ENCODE data around the gene SEPTIN12. TPM values are rescaled to one million over a fixed set of nuclear protein-coding genes. Genes with fewer than 3 reads are reported as not detected.

SEPTIN12 gene
- total and polyA plus RNA-seq, 2 of the 8 experiments (the other 6 are each of a cell fraction or from before 2014, with no cell fraction given) = 0.24 TPM; not detected in 1

- TF ChIP-seq ASH2L (IDR thresholded peaks at IDR 0.05; ENCODE audit: low read length) (no peak), POLR2A (IDR thresholded peaks at IDR 0.05; ENCODE audit: control extremely low read depth in 1 of 2, low read depth in 2 of 2, low read length in 2 of 2) (no peak), KDM1A (IDR thresholded peaks at IDR 0.05; ENCODE audit: borderline replicate concordance, low read length) (peak; percentile 42; the same call in 1 of the 2 replicates), SUZ12 (IDR thresholded peaks at IDR 0.05; ENCODE audit: low read length) (no peak)
- WGBS, 2 experiments (ENCODE audit: extremely low coverage in 1 of 2, insufficient coverage in 1 of 2, insufficient read length in 1 of 2, insufficient replicate concordance in 2 of 2, low coverage in 1 of 2, low lambda C conversion rate in 2 of 2, missing lambda C conversion rate in 1 of 2) = 92% methylated on average over 6 of the region's 6 CpGs; no CpG with 5 or more reads in 1 of the 2 experiments
- no peak overlapping the region for H2BK120ac ChIP-seq (replicated peaks; ENCODE audit: low read depth, low read length)
- H3K14ac ChIP-seq (ENCODE audit: insufficient read length) = no peak overlapping the region
- H4K8ac ChIP-seq (ENCODE audit: extremely low read depth, insufficient read depth, low read length) = no peak overlapping the region
- no peaks in the 10 kb centered on the region; the same call in none of the 2 replicates for H3K79me1 ChIP-seq (ENCODE audit: low read depth, low read length)
- H3K4me1 ChIP-seq (replicated peaks in 1 of 4; ENCODE audit: control insufficient read depth in 3 of 4, insufficient read depth in 4 of 4, low read length in 3 of 4) = no peaks in the 10 kb centered on the region
- H3K27me3 ChIP-seq (replicated peaks in 1 of 4; ENCODE audit: control insufficient read depth in 3 of 4, extremely low read depth in 1 of 4, insufficient read depth in 3 of 4, low read length in 3 of 4) = no peaks in the 10 kb centered on the region
- no peak overlapping the region for H2AK5ac ChIP-seq (ENCODE audit: low read depth, low read length)
- no peak overlapping the region for H3K9ac ChIP-seq (replicated peaks in 1 of 4; ENCODE audit: extremely low read depth in 1 of 4, low read depth in 3 of 4, low read length in 3 of 4)
- no peaks in the 10 kb centered on the region for H3K79me2 ChIP-seq (ENCODE audit: control insufficient read depth in 1 of 2, insufficient read depth in 2 of 2, low read length in 2 of 2)
- no peak overlapping the region for H4K91ac ChIP-seq (replicated peaks; ENCODE audit: insufficient read length, low read length)
- CTCF ChIA-PET (ENCODE audit: partially characterized antibody) = no interaction called here
- H3K9me3 ChIP-seq (ENCODE audit: insufficient read depth in 2 of 2, low read depth in 1 of 2, low read length in 1 of 2) = peaks cover 0 to 5% of the 10 kb centered on the region in 2 experiments; a peak in 1 of 4 replicates
- no peaks in the 10 kb centered on the region for H3K23me2 ChIP-seq (ENCODE audit: low read depth, low read length)
- peaks cover 14 to 53% (median 36%) of the 10 kb centered on the region in 4 experiments; a peak in 7 of 8 replicates for H3K36me3 ChIP-seq (ENCODE audit: control insufficient read depth in 2 of 4, insufficient read depth in 4 of 4, low read length in 3 of 4)
- H3K4me2 ChIP-seq (ENCODE audit: insufficient read depth in 1 of 2, low read depth in 2 of 2, low read length in 2 of 2) = no peak overlapping the region
- H4K20me1 ChIP-seq (replicated peaks in 1 of 2; ENCODE audit: control insufficient read depth in 1 of 2, insufficient read depth in 2 of 2, low read length in 2 of 2) = peaks cover 3 to 9% of the 10 kb centered on the region in 2 experiments
- H3K4ac ChIP-seq (replicated peaks; ENCODE audit: insufficient read length, low read depth, low read length) = no peak overlapping the region
- H3K56ac ChIP-seq (replicated peaks; ENCODE audit: insufficient read length, low read depth, low read length) = no peak overlapping the region
- H3K27ac ChIP-seq (ENCODE audit: low read depth, low read length) = no peak overlapping the region
- no peak overlapping the region for H2BK12ac ChIP-seq (ENCODE audit: low read depth, low read length)
- no peak overlapping the region for H2BK5ac ChIP-seq (ENCODE audit: low read depth, low read length)
- no peak overlapping the region for H2AFZ ChIP-seq (ENCODE audit: low read length)
- no peak for DNase-seq (ENCODE audit: low read depth in 1 of 2, low spot score in 2 of 2)
- H2BK20ac ChIP-seq (ENCODE audit: low read length) = no peak overlapping the region
- H3K18ac ChIP-seq (ENCODE audit: extremely low read depth, low read length) = no peak overlapping the region
- no peak overlapping the region for H4K5ac ChIP-seq (ENCODE audit: insufficient read length, low read depth, low read length)
- H2BK15ac ChIP-seq (ENCODE audit: low read length) = no peak overlapping the region
- H3K23ac ChIP-seq (ENCODE audit: insufficient read length) = no peak overlapping the region
- no peak for FAIRE-seq
- POLR2A ChIA-PET (ENCODE audit: partially characterized antibody) = interaction anchor here (0.7 to 1.4 kb wide), 2 partner anchors 11 kb away, joined by 3 read pairs; partner anchors contain the start of gene ZNF500
- no peak overlapping the region for H3K4me3 ChIP-seq (ENCODE audit: extremely low read depth in 1 of 4, insufficient read depth in 2 of 4, low read depth in 3 of 4, low read length in 4 of 4)
Measured at GRCh38 chr16:4755687-4756086, 32.5 kb downstream of the SEPTIN12 start.

Data from H1 (cell line).